HEK293 (cell line): ENCODE data around the gene SLC25A13.

Source experiments
- CTCF ChIA-PET: fragments of 350-600 bp; formaldehyde crosslinking; extraction: SDS; loops from one replicate; lab custom pipeline; 2021; ENCODE audit warnings: antibody characterized with exemption; lab: Yijun Ruan, JAX
- POLR2A ChIA-PET: fragments of 300-600 bp; formaldehyde crosslinking; extraction: SDS; loops from one replicate; lab custom pipeline; 2020; ENCODE audit warnings: antibody characterized with exemption, inconsistent platforms; lab: Yijun Ruan, JAX
- H3K27ac ChIP-seq: fragments of 200-500 bp; sonication (Bioruptor generic); 2 replicates; pipeline ENCODE4 v1.5.1; 2014; ENCODE audit warnings: low read depth, low read length, control low read depth, inconsistent platforms; ENCODE audit errors: extremely low read depth
- H3K36me3 ChIP-seq, 2 experiments: fragments of 200-500 bp in 1 of 2; sonication (Bioruptor generic) in 1 of 2; 1 replicate in 1 of 2; 2 replicates in 1 of 2; pipeline ENCODE4 v1.5.1; 2014 to 2017; ENCODE audit warnings: inconsistent platforms in 2 of 2, low read length in 2 of 2; ENCODE audit not compliant: control insufficient read depth in 2 of 2, insufficient read depth in 1 of 2
- H3K4me1 ChIP-seq: fragments of 200-500 bp; sonication (Bioruptor generic); 2 replicates; pipeline ENCODE4 v1.5.1; 2014; ENCODE audit warnings: mild to moderate bottlenecking, low read length, inconsistent platforms; ENCODE audit not compliant: control insufficient read depth, insufficient read depth
- H3K4me3 ChIP-seq: 2 replicates; pipeline ENCODE4 v1.5.1; 2011; ENCODE audit warnings: low read depth, mild to moderate bottlenecking, control low read depth, low read length, moderate library complexity
- H3K9me3 ChIP-seq: fragments of 200-500 bp; sonication (Bioruptor generic); 2 replicates; pipeline ENCODE4 v1.5.1; 2014; ENCODE audit warnings: low read depth, low read length, inconsistent platforms; ENCODE audit not compliant: control insufficient read depth, insufficient read depth
- FEZF1 ChIP-seq: fragments of 450-650 bp; formaldehyde crosslinking; IDR thresholded peaks from 2 replicates; pipeline ENCODE4 v1.5.1; 2016; ENCODE audit warnings: missing biosample characterization, missing genetic modification characterization
- GLIS2 ChIP-seq: fragments of 450-650 bp; formaldehyde crosslinking; IDR thresholded peaks from 2 replicates; pipeline ENCODE4 v1.5.1; 2016; ENCODE audit warnings: missing biosample characterization, missing genetic modification characterization
- OSR2 ChIP-seq: fragments of 450-650 bp; formaldehyde crosslinking; IDR thresholded peaks from 2 replicates; pipeline ENCODE4 v1.5.1; 2016; ENCODE audit warnings: missing biosample characterization, missing genetic modification characterization
- OVOL3 ChIP-seq: fragments of 450-650 bp; formaldehyde crosslinking; IDR thresholded peaks from 2 replicates; pipeline ENCODE4 v1.5.1; 2016; ENCODE audit warnings: missing biosample characterization, missing genetic modification characterization
- ZBTB26 ChIP-seq: fragments of 450-650 bp; formaldehyde crosslinking; optimal IDR thresholded peaks from 2 replicates; pipeline ENCODE3; 2016; ENCODE audit warnings: missing biosample characterization, mild to moderate bottlenecking, missing genetic modification characterization
- ZBTB6 ChIP-seq: fragments of 450-650 bp; formaldehyde crosslinking; IDR thresholded peaks from 2 replicates; pipeline ENCODE4 v1.5.1; 2017; ENCODE audit warnings: missing biosample characterization, missing genetic modification characterization
- ZBTB7A ChIP-seq: fragments of 450-650 bp; formaldehyde crosslinking; IDR thresholded peaks from 2 replicates; pipeline ENCODE4 v1.5.1; 2016; ENCODE audit warnings: low read depth, missing biosample characterization, missing genetic modification characterization
- ZNF184 ChIP-seq: fragments of 450-650 bp; IDR thresholded peaks from 2 replicates; pipeline ENCODE4 v1.5.1; 2018; ENCODE audit warnings: missing biosample characterization, mild to moderate bottlenecking, missing genetic modification characterization
- ZNF280C ChIP-seq: fragments of 450-650 bp; formaldehyde crosslinking; IDR thresholded peaks from 2 replicates; pipeline ENCODE4 v1.5.1; 2016; ENCODE audit warnings: missing biosample characterization, missing genetic modification characterization
- ZNF423 ChIP-seq: fragments of 450-650 bp; formaldehyde crosslinking; IDR thresholded peaks from 2 replicates; pipeline ENCODE4 v1.5.1; 2016; ENCODE audit warnings: missing biosample characterization, missing genetic modification characterization
- ZNF48 ChIP-seq: fragments of 450-650 bp; formaldehyde crosslinking; IDR thresholded peaks from 2 replicates; pipeline ENCODE4 v1.5.1; 2016; ENCODE audit warnings: missing biosample characterization, missing genetic modification characterization
- ZNF530 ChIP-seq: fragments of 450-650 bp; formaldehyde crosslinking; IDR thresholded peaks from 2 replicates; pipeline ENCODE4 v1.5.1; 2016; ENCODE audit warnings: low read depth, missing biosample characterization, missing genetic modification characterization
- ZNF558 ChIP-seq: fragments of 450-650 bp; formaldehyde crosslinking; IDR thresholded peaks from 2 replicates; pipeline ENCODE4 v1.5.1; 2016; ENCODE audit warnings: missing biosample characterization, missing genetic modification characterization
- ZNF560 ChIP-seq: fragments of 450-650 bp; formaldehyde crosslinking; IDR thresholded peaks from 2 replicates; pipeline ENCODE4 v1.5.1; 2017; ENCODE audit warnings: missing biosample characterization, missing genetic modification characterization, borderline replicate concordance
- ZNF621 ChIP-seq: fragments of 450-650 bp; formaldehyde crosslinking; IDR thresholded peaks from 2 replicates; pipeline ENCODE4 v1.5.1; 2017; ENCODE audit warnings: missing biosample characterization, missing genetic modification characterization
- ZNF654 ChIP-seq: fragments of 450-650 bp; formaldehyde crosslinking; IDR thresholded peaks from 2 replicates; pipeline ENCODE4 v1.5.1; 2016; ENCODE audit warnings: low read depth, missing biosample characterization, missing genetic modification characterization
- ZNF701 ChIP-seq: fragments of 450-650 bp; formaldehyde crosslinking; IDR thresholded peaks from 2 replicates; pipeline ENCODE4 v1.5.1; 2016; ENCODE audit warnings: missing biosample characterization, missing genetic modification characterization
- ZNF830 ChIP-seq: fragments of 450-650 bp; IDR thresholded peaks from 2 replicates; pipeline ENCODE4 v1.5.0; 2018; ENCODE audit warnings: missing biosample characterization, missing genetic modification characterization, low read depth, mild to moderate bottlenecking, moderate library complexity
- ZNF843 ChIP-seq: fragments of 450-650 bp; formaldehyde crosslinking; IDR thresholded peaks from 2 replicates; pipeline ENCODE4 v1.5.1; 2016; ENCODE audit warnings: missing biosample characterization, missing genetic modification characterization
- ZSCAN16 ChIP-seq: fragments of 450-650 bp; formaldehyde crosslinking; IDR thresholded peaks from 2 replicates; pipeline ENCODE4 v1.5.1; 2016; ENCODE audit warnings: missing biosample characterization, missing genetic modification characterization
- TF ChIP-seq, protein P1 (sequence below): sonication (generic); formaldehyde crosslinking; IDR thresholded peaks from 2 replicates; pipeline ENCODE4 v1.8.1; 2022; ENCODE audit warnings: mild to moderate bottlenecking, moderate library complexity, missing genetic modification reagents
- TF ChIP-seq, protein P2 (sequence below): fragments of 450-650 bp; formaldehyde crosslinking; conservative IDR thresholded peaks from 2 replicates; pipeline ENCODE4 v1.5.1; 2016; ENCODE audit warnings: low read depth, missing biosample characterization, missing genetic modification characterization

Gene SLC25A13

DNA sequence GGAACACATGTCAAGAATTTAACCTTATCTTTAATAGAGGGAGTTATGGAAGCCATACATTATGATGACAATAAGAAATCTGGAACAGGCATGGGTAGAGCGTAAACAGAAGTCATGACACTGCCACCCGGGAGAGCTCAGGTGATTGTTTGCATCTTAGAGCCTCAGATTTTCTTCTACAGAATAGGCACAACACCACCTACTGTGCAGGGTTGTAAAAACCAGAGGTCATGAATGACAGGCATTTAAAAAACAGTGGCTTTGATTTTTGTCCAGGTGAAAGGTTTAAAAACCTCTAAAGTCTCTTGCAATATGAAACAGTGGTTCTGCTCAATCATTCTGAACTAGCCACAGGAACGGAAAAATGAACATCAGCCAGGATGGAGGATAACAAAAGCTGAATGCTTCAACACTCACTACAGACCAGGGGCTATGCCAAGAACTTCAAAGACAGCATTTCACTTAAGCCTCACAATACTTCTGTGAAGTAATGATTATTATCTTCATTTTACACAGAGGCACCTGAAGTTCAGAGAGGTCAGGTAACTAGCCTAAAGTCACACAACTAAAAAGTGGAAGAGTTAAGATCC lies 123.8 kb downstream of the SLC25A13 start (continued):
- TF ChIP-seq OVOL3 (tag by site-specific recombination), result no peak

DNA sequence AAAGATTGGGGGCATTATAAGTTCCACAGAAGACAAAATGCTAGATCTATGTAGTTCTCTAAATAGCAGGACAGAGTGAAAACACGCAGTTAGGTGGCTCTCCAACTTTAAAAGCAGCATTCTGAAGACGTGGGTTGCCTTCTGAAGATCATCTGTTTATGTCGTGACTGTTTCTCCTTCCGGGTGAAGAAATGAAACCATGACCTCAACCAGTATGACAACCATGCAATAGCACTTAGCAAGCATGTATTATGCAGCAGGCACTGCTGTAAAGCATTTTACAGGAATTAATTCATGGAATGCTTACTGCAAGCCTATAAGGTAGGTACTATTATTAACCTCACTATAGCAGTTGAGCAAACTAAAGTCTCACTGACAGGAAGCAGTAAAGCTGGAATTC lies 125.2 kb downstream of the SLC25A13 start:
- TF ChIP-seq ZNF48 (tag by site-specific recombination), result no peak
- TF ChIP-seq ZNF621 (tag by site-specific recombination), result no peak
- TF ChIP-seq FEZF1 (tag by site-specific recombination), result no peak
- TF ChIP-seq OSR2 (tag by site-specific recombination), result no peak
- no peak for TF ChIP-seq ZNF558 (tag by site-specific recombination)
- no peak for TF ChIP-seq ZNF530 (tag by site-specific recombination)
- no peak for TF ChIP-seq GLIS2
- TF ChIP-seq ZNF280C (tag by site-specific recombination), result no peak
- no peak for TF ChIP-seq ZBTB7A (tag by site-specific recombination)
- no peak for TF ChIP-seq ZNF423 (tag by site-specific recombination)
- no peak overlapping the region for H3K27ac ChIP-seq
- no peaks in the 10 kb centered on the region for H3K4me1 ChIP-seq
- H3K9me3 ChIP-seq, result no peaks in the 10 kb centered on the region
- peaks cover 0 to 2% of the 10 kb centered on the region in 2 experiments; a peak in 1 of 3 replicates for H3K36me3 ChIP-seq
- H3K4me3 ChIP-seq, result no peak overlapping the region
- ChIA-PET POLR2A (no interaction called here), CTCF (interaction anchor here (0.6 to 0.7 kb wide), 2 partner anchors 42 to 108 kb away, joined by 4 read pairs; no protein-coding TSS in a partner anchor)

GRCh38 chr7:96189129-96189820 lies 132.6 kb downstream of the SLC25A13 start:
- TF ChIP-seq ZNF654 (tag by site-specific recombination) (no peak), ZBTB6 (no peak), ZNF701 (tag by site-specific recombination) (no peak), ZNF560 (tag by site-specific recombination) (no peak), ZNF830 (tag by site-specific recombination) (no peak), ZBTB26 (tag by site-specific recombination) (no peak), ZNF184 (tag by site-specific recombination) (no peak), ZSCAN16 (tag by site-specific recombination) (no peak), ZNF530 (tag by site-specific recombination) (no peak), ZNF843 (tag by site-specific recombination) (no peak)
- TF ChIP-seq, protein P1, sequence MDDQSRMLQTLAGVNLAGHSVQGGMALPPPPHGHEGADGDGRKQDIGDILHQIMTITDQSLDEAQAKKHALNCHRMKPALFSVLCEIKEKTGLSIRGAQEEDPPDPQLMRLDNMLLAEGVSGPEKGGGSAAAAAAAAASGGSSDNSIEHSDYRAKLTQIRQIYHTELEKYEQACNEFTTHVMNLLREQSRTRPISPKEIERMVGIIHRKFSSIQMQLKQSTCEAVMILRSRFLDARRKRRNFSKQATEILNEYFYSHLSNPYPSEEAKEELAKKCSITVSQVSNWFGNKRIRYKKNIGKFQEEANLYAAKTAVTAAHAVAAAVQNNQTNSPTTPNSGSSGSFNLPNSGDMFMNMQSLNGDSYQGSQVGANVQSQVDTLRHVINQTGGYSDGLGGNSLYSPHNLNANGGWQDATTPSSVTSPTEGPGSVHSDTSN, result no peak
- TF ChIP-seq, protein P2, sequence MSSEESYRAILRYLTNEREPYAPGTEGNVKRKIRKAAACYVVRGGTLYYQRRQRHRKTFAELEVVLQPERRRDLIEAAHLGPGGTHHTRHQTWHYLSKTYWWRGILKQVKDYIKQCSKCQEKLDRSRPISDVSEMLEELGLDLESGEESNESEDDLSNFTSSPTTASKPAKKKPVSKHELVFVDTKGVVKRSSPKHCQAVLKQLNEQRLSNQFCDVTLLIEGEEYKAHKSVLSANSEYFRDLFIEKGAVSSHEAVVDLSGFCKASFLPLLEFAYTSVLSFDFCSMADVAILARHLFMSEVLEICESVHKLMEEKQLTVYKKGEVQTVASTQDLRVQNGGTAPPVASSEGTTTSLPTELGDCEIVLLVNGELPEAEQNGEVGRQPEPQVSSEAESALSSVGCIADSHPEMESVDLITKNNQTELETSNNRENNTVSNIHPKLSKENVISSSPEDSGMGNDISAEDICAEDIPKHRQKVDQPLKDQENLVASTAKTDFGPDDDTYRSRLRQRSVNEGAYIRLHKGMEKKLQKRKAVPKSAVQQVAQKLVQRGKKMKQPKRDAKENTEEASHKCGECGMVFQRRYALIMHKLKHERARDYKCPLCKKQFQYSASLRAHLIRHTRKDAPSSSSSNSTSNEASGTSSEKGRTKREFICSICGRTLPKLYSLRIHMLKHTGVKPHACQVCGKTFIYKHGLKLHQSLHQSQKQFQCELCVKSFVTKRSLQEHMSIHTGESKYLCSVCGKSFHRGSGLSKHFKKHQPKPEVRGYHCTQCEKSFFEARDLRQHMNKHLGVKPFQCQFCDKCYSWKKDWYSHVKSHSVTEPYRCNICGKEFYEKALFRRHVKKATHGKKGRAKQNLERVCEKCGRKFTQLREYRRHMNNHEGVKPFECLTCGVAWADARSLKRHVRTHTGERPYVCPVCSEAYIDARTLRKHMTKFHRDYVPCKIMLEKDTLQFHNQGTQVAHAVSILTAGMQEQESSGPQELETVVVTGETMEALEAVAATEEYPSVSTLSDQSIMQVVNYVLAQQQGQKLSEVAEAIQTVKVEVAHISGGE (tag by site-specific recombination), result no peak
- CTCF ChIA-PET, result interaction anchor here (0.6 kb wide), 1 partner anchor 9 kb away, joined by 3 read pairs; no protein-coding TSS in a partner anchor
- Histone ChIP-seq H3K36me3 (peaks cover 3 to 13% of the 10 kb centered on the region in 2 experiments), H3K4me1 (no peaks in the 10 kb centered on the region), H3K9me3 (no peaks in the 10 kb centered on the region), H3K4me3 (no peak overlapping the region), H3K27ac (no peak overlapping the region)
- POLR2A ChIA-PET, result no interaction called here
